A549 (cell line): Measurements from ENCODE around the gene CFAP100.

Experiments
- CTCF ChIP-seq: fragments of >200 bp; sonication (Bioruptor Twin); formaldehyde crosslinking; IDR thresholded peaks from 3 replicates; pipeline ENCODE4 v1.5.1; 2016
- RAD21 ChIP-seq, 2 experiments: fragments of >200 bp in 1 of 2; sonication (Bioruptor Twin) in 1 of 2; formaldehyde crosslinking in 1 of 2; IDR thresholded peaks in 1 of 2; conservative IDR thresholded peaks in 1 of 2; 2 replicates in 1 of 2; 3 replicates in 1 of 2; pipeline ENCODE4 v1.6.1; 2012 to 2018; ENCODE audit warnings: inconsistent platforms in 1 of 2

GRCh38 chr3:126397610-126398422 is 3.1 kb downstream of the CFAP100 start:
- no peak for TF ChIP-seq CTCF
- TF ChIP-seq RAD21 (conservative IDR thresholded peaks at IDR 0.05 in 1 of 2, IDR thresholded peaks at IDR 0.05 in 1 of 2) = no peak
